Measurements from ENCODE around the gene SOSTDC1. TPM values are rescaled to one million over a fixed set of nuclear protein-coding genes. Genes with fewer than 3 reads are reported as not detected.

The SOSTDC1 gene
- total RNA-seq, 1 experiment from 2014 or later = not detected

GRCh38 chr7:16479591-16479990 is 14.1 kb upstream of the SOSTDC1 start:
- Histone ChIP-seq H3K27me3 (replicated peaks; ENCODE audit: insufficient read depth, low read depth, low read length, poor library complexity) (no peaks in the 10 kb centered on the region), H3K36me3 (ENCODE audit: insufficient read depth, low read length, poor library complexity, severe bottlenecking) (no peaks in the 10 kb centered on the region), H3K4me3 (ENCODE audit: low read depth, low read length, poor library complexity, severe bottlenecking) (no peak overlapping the region), H3K4me1 (ENCODE audit: insufficient read depth, low read length, poor library complexity, severe bottlenecking) (no peaks in the 10 kb centered on the region), H3K27ac (ENCODE audit: low read depth, low read length, poor library complexity, severe bottlenecking) (no peak overlapping the region), H3K9me3 (ENCODE audit: low read depth, low read length, poor library complexity, severe bottlenecking) (no peaks in the 10 kb centered on the region)
- no peak for DNase-seq (ENCODE audit: low spot score)
- POLR2A ChIA-PET (ENCODE audit: low non-redundant PET) = no interaction called here
- no TSS peak for BruUV-seq (replicated peaks)
- intact Hi-C loops (cut with micrococcal nuclease; ENCODE audit: unreplicated experiment) = no loop called here
- CTCF ChIA-PET = no interaction called here
- no peak for TF ChIP-seq EZH2 (IDR thresholded peaks at IDR 0.05; ENCODE audit: borderline replicate concordance, low read depth, low read length, poor library complexity, severe bottlenecking)
- no peak for TF ChIP-seq CTCF (conservative IDR thresholded peaks at IDR 0.05; ENCODE audit: low read depth, low read length)

- Histone ChIP-seq H3K4me1 (ENCODE audit: insufficient read depth, low read length, poor library complexity, severe bottlenecking) (no peaks in the 10 kb centered on the region), H3K27me3 (replicated peaks; ENCODE audit: insufficient read depth, low read depth, low read length, poor library complexity) (no peaks in the 10 kb centered on the region), H3K27ac (ENCODE audit: low read depth, low read length, poor library complexity, severe bottlenecking) (no peak overlapping the region), H3K36me3 (ENCODE audit: insufficient read depth, low read length, poor library complexity, severe bottlenecking) (no peaks in the 10 kb centered on the region), H3K9me3 (ENCODE audit: low read depth, low read length, poor library complexity, severe bottlenecking) (no peaks in the 10 kb centered on the region), H3K4me3 (ENCODE audit: low read depth, low read length, poor library complexity, severe bottlenecking) (no peak overlapping the region)
- TF ChIP-seq EZH2 (IDR thresholded peaks at IDR 0.05; ENCODE audit: borderline replicate concordance, low read depth, low read length, poor library complexity, severe bottlenecking) (no peak), CTCF (conservative IDR thresholded peaks at IDR 0.05; ENCODE audit: low read depth, low read length) (no peak)
- BruUV-seq (replicated peaks) = no TSS peak
- POLR2A ChIA-PET (ENCODE audit: low non-redundant PET) = no interaction called here
- intact Hi-C loops (cut with micrococcal nuclease; ENCODE audit: unreplicated experiment) = no loop called here
- CTCF ChIA-PET = no interaction called here
- DNase-seq (ENCODE audit: low spot score) = no peak
Observed at GRCh38 chr7:16479161-16479560, 13.6 kb upstream of the SOSTDC1 start.

- peak; percentile 31; the same call in 1 of the 2 replicates for TF ChIP-seq CTCF (conservative IDR thresholded peaks at IDR 0.05; ENCODE audit: low read depth, low read length)
- TF ChIP-seq EZH2 (IDR thresholded peaks at IDR 0.05; ENCODE audit: borderline replicate concordance, low read depth, low read length, poor library complexity, severe bottlenecking) = no peak
- CTCF ChIA-PET = no interaction called here
Observed at GRCh38 chr7:16471933-16472332, 6.4 kb upstream of the SOSTDC1 start.

More at GRCh38 chr7:16471933-16472332, 6.4 kb upstream of the SOSTDC1 start:
- intact Hi-C loops (cut with micrococcal nuclease; ENCODE audit: unreplicated experiment) = no loop called here
- BruUV-seq (replicated peaks) = no TSS peak
- Histone ChIP-seq H3K36me3 (ENCODE audit: insufficient read depth, low read length, poor library complexity, severe bottlenecking) (no peaks in the 10 kb centered on the region), H3K27me3 (replicated peaks; ENCODE audit: insufficient read depth, low read depth, low read length, poor library complexity) (no peaks in the 10 kb centered on the region), H3K4me3 (ENCODE audit: low read depth, low read length, poor library complexity, severe bottlenecking) (no peak overlapping the region), H3K27ac (ENCODE audit: low read depth, low read length, poor library complexity, severe bottlenecking) (no peak overlapping the region), H3K4me1 (ENCODE audit: insufficient read depth, low read length, poor library complexity, severe bottlenecking) (no peaks in the 10 kb centered on the region), H3K9me3 (ENCODE audit: low read depth, low read length, poor library complexity, severe bottlenecking) (no peaks in the 10 kb centered on the region)
- DNase-seq (ENCODE audit: low spot score) = no peak
- POLR2A ChIA-PET (ENCODE audit: low non-redundant PET) = no interaction called here
